C4-2B (cell line): ENCODE data around the gene OTOG.

Source experiments
- H3K27ac ChIP-seq: fragments of 450-650 bp; 2 replicates; pipeline ENCODE4 v1.5.1; 2017
- CTCF ChIP-seq: fragments of 450-650 bp; conservative IDR thresholded peaks from 2 replicates; pipeline ENCODE4 v1.5.1; 2017; ENCODE audit warnings: mild to moderate bottlenecking
- ZFX ChIP-seq: fragments of 450-650 bp; IDR thresholded peaks from 2 replicates; pipeline ENCODE4 v1.6.1; 2017

OTOG gene

GRCh38 chr11:17637901-17638300, 90.8 kb downstream of the OTOG start:
- TF ChIP-seq ZFX: no peak

GRCh38 chr11:17638311-17638710, 91.3 kb downstream of the OTOG start:
- H3K27ac ChIP-seq: no peak overlapping the region
- TF ChIP-seq ZFX (no peak), CTCF (no peak)

More at GRCh38 chr11:17637901-17638300, 90.8 kb downstream of the OTOG start:
- H3K27ac ChIP-seq: no peak overlapping the region

GRCh38 chr11:17639091-17639490, 92.0 kb downstream of the OTOG start:
- H3K27ac ChIP-seq: no peak overlapping the region
- TF ChIP-seq CTCF: no peak
- no peak for TF ChIP-seq ZFX

- no peak overlapping the region for H3K27ac ChIP-seq
- no peak for TF ChIP-seq CTCF
Measured at GRCh38 chr11:17639781-17640180, 92.7 kb downstream of the OTOG start.

- TF ChIP-seq CTCF (no peak), ZFX (no peak)
- H3K27ac ChIP-seq: no peak overlapping the region
Measured at GRCh38 chr11:17640493-17641164, 93.6 kb downstream of the OTOG start.

- no peak overlapping the region for H3K27ac ChIP-seq
- TF ChIP-seq CTCF: no peak
- no peak for TF ChIP-seq ZFX
Measured at GRCh38 chr11:17641792-17642350, 94.8 kb downstream of the OTOG start.

- TF ChIP-seq CTCF: no peak
- no peak for TF ChIP-seq ZFX
- H3K27ac ChIP-seq: no peak overlapping the region
Measured at GRCh38 chr11:17642370-17642769, 95.3 kb downstream of the OTOG start.

- H3K27ac ChIP-seq: no peak overlapping the region
- TF ChIP-seq ZFX (no peak), CTCF (no peak)
Measured at GRCh38 chr11:17642980-17643379, 95.9 kb downstream of the OTOG start.
